ENCODE data around the gene RDM1. TPM values are rescaled to one million over a fixed set of nuclear protein-coding genes. Genes with fewer than 3 reads are reported as not detected.
"Not testable (repeated sequence)": the region's sequence is repeated elsewhere in the genome, so short reads cannot be mapped to it uniquely, and the experiment has no call there.

RDM1 gene
- total and polyA plus RNA-seq, 9 donors: 0.33 TPM; not detected in 8

- no peaks in the 10 kb centered on the region for H3K4me1 ChIP-seq (ENCODE audit: insufficient read depth)
- no peak overlapping the region for H3K4me3 ChIP-seq
- H3K27ac ChIP-seq: no peak overlapping the region
- no peaks in the 10 kb centered on the region for H3K9me3 ChIP-seq
- no peaks in the 10 kb centered on the region for H3K36me3 ChIP-seq
- intact Hi-C loops (cut with DNase I): no loop called here
- no peaks in the 10 kb centered on the region for H3K27me3 ChIP-seq
- WGBS, 3 donors: 71 to 85% (median 85%) methylated on average over 4 of the region's 4 CpGs
- TF ChIP-seq, protein P1, sequence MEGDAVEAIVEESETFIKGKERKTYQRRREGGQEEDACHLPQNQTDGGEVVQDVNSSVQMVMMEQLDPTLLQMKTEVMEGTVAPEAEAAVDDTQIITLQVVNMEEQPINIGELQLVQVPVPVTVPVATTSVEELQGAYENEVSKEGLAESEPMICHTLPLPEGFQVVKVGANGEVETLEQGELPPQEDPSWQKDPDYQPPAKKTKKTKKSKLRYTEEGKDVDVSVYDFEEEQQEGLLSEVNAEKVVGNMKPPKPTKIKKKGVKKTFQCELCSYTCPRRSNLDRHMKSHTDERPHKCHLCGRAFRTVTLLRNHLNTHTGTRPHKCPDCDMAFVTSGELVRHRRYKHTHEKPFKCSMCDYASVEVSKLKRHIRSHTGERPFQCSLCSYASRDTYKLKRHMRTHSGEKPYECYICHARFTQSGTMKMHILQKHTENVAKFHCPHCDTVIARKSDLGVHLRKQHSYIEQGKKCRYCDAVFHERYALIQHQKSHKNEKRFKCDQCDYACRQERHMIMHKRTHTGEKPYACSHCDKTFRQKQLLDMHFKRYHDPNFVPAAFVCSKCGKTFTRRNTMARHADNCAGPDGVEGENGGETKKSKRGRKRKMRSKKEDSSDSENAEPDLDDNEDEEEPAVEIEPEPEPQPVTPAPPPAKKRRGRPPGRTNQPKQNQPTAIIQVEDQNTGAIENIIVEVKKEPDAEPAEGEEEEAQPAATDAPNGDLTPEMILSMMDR (IDR thresholded peaks at IDR 0.05): no peak
- no peak for TF ChIP-seq EP300 (IDR thresholded peaks at IDR 0.05)
- no peak for TF ChIP-seq POLR2A (IDR thresholded peaks at IDR 0.05)
- no peak for DNase-seq
Observed at GRCh38 chr17:35944151-35944550, 13.6 kb upstream of the RDM1 start.

GRCh38 chr17:35943537-35943936, 13.0 kb upstream of the RDM1 start, which contains the start of gene LYZL6:
Gene LYZL6 (minus strand): TSS chr17:35943713. CDS start chr17:35939356, 4,357 bp downstream.
- no peak within 1 kb of the TSS for H3K4me3 ChIP-seq
- H3K36me3 ChIP-seq: no peaks in the 10 kb centered on the region
- no peaks in the 10 kb centered on the region for H3K27me3 ChIP-seq
- no peak within 1 kb of the TSS for H3K27ac ChIP-seq
- 73 to 84% (median 78%) methylated on average over 2 of the region's 2 CpGs for WGBS, 3 donors
- no peak for DNase-seq
- H3K9me3 ChIP-seq: no peaks in the 10 kb centered on the region
- TF ChIP-seq, protein P1 (IDR thresholded peaks at IDR 0.05): no peak
- no peak for TF ChIP-seq POLR2A (IDR thresholded peaks at IDR 0.05)
- TF ChIP-seq EP300 (IDR thresholded peaks at IDR 0.05): no peak
- H3K4me1 ChIP-seq (ENCODE audit: insufficient read depth): no peaks in the 10 kb centered on the region
- intact Hi-C loops (cut with DNase I): no loop called here

- WGBS, 3 donors: 10 to 16% (median 13%) methylated on average over 9 of the region's 9 CpGs
- Histone ChIP-seq H3K9me3 (no peaks in the 10 kb centered on the region), H3K4me3 (no peak overlapping the region), H3K4me1 (ENCODE audit: insufficient read depth) (no peaks in the 10 kb centered on the region), H3K27me3 (no peaks in the 10 kb centered on the region), H3K27ac (no peak overlapping the region), H3K36me3 (no peaks in the 10 kb centered on the region)
- no peak for DNase-seq
- TF ChIP-seq EP300 (IDR thresholded peaks at IDR 0.05): no peak
- no peak for TF ChIP-seq POLR2A (IDR thresholded peaks at IDR 0.05)
- TF ChIP-seq, protein P1 (IDR thresholded peaks at IDR 0.05): no peak
- intact Hi-C loops (cut with DNase I): no loop called here
Observed at GRCh38 chr17:35942588-35943186, 12.1 kb upstream of the RDM1 start.

GRCh38 chr17:35938492-35938891, 7.9 kb upstream of the RDM1 start:
- WGBS, 3 donors: 98 to 100% (median 100%) methylated on average over 3 of the region's 3 CpGs
- H3K27ac ChIP-seq; H3K4me1 ChIP-seq (ENCODE audit: insufficient read depth); H3K36me3 ChIP-seq; H3K9me3 ChIP-seq; H3K27me3 ChIP-seq; intact Hi-C loops (cut with DNase I); H3K4me3 ChIP-seq; DNase-seq: not testable (repeated sequence)

GRCh38 chr17:35936063-35936462, 5.5 kb upstream of the RDM1 start:
- no peaks in the 10 kb centered on the region for H3K36me3 ChIP-seq
- DNase-seq: no peak
- intact Hi-C loops (cut with DNase I): no loop called here
- no peaks in the 10 kb centered on the region for H3K4me1 ChIP-seq (ENCODE audit: insufficient read depth)
- no peaks in the 10 kb centered on the region for H3K9me3 ChIP-seq
- no peak overlapping the region for H3K27ac ChIP-seq
- no peaks in the 10 kb centered on the region for H3K27me3 ChIP-seq
- WGBS, 3 donors: 93 to 96% (median 96%) methylated on average over 5 of the region's 5 CpGs
- TF ChIP-seq POLR2A (IDR thresholded peaks at IDR 0.05) (no peak), EP300 (IDR thresholded peaks at IDR 0.05) (no peak)
- TF ChIP-seq, protein P1 (IDR thresholded peaks at IDR 0.05): no peak
- H3K4me3 ChIP-seq: no peak overlapping the region
